SK-N-SH (cell line): Measurements from ENCODE around the gene PRKN. TPM values are rescaled to one million over a fixed set of nuclear protein-coding genes. Genes with fewer than 3 reads are reported as not detected.
A peak's percentile ranks its signal among the peaks of the same experiment; 100 is the strongest.

Experiments
- CTCF ChIA-PET: fragments of 300-600, 350-600 bp; formaldehyde crosslinking; extraction: SDS; loops from one replicate; lab custom pipeline; 2021; lab: Yijun Ruan, JAX
- POLR2A ChIA-PET: fragments of 350-600 bp; sonication (Branson Sonifier 250); formaldehyde crosslinking; extraction: SDS; loops from one replicate; lab custom pipeline; 2020; ENCODE audit warnings: antibody characterized with exemption, inconsistent platforms; lab: Yijun Ruan, JAX
- DNase-seq: peaks from one replicate; pipeline ENCODE4 v3.0.0; 2012
- H2AFZ ChIP-seq: fragments of 200-600 bp; sonication (generic); 2 replicates; pipeline ENCODE4 v1.8.1; 2016; ENCODE audit warnings: antibody characterized with exemption, mild to moderate bottlenecking, low read depth
- H3F3A ChIP-seq: fragments of 200-600 bp; sonication (generic); replicated peaks from 2 replicates; pipeline ENCODE3; 2016; ENCODE audit warnings: antibody characterized with exemption, mild to moderate bottlenecking; ENCODE audit not compliant: insufficient read depth
- H3K27ac ChIP-seq, 2 experiments: fragments of 200-500 bp in 1 of 2; fragments of 200-600 bp in 1 of 2; sonication (Bioruptor generic) in 1 of 2; sonication (generic), shearing (Covaris generic) in 1 of 2; 2 replicates each; pipeline versions ENCODE4 v1.5.1 to v1.6.1; 2014 to 2016; ENCODE audit warnings: low read depth in 2 of 2, inconsistent platforms in 1 of 2, low read length in 1 of 2, mild to moderate bottlenecking in 1 of 2, mixed read lengths in 1 of 2
- H3K27me3 ChIP-seq: fragments of 200-600 bp; sonication (generic), shearing (Covaris generic); 2 replicates; pipeline ENCODE4 v1.6.1; 2016; ENCODE audit warnings: mixed run types; ENCODE audit not compliant: insufficient read depth
- H3K36me3 ChIP-seq, 2 experiments: fragments of 200-500 bp in 1 of 2; fragments of 200-600 bp in 1 of 2; sonication (Bioruptor generic) in 1 of 2; sonication (generic) in 1 of 2; replicated peaks in 1 of 2; 2 replicates each; pipeline versions ENCODE3 to v1.5.1; 2014 to 2016; ENCODE audit warnings: low read length in 1 of 2, mild to moderate bottlenecking in 1 of 2; ENCODE audit not compliant: insufficient read depth in 2 of 2, control insufficient read depth in 1 of 2
- H3K4me1 ChIP-seq, 2 experiments: fragments of 200-500 bp in 1 of 2; fragments of 200-600 bp in 1 of 2; sonication (Bioruptor generic) in 1 of 2; sonication (generic), shearing (Covaris generic) in 1 of 2; 2 replicates each; pipeline versions ENCODE4 v1.5.1 to v1.6.1; 2014 to 2016; ENCODE audit warnings: low read depth in 1 of 2, low read length in 1 of 2, mixed run types in 1 of 2; ENCODE audit not compliant: insufficient read depth in 2 of 2, control insufficient read depth in 1 of 2
- H3K4me2 ChIP-seq: fragments of 200-600 bp; sonication (generic), shearing (Covaris generic); 2 replicates; pipeline ENCODE4 v1.6.1; 2017; ENCODE audit warnings: mixed run types
- H3K4me3 ChIP-seq, 2 experiments: fragments of 200-500 bp in 1 of 2; fragments of 200-600 bp in 1 of 2; sonication (Bioruptor generic) in 1 of 2; sonication (generic), shearing (Covaris generic) in 1 of 2; 2 replicates each; pipeline versions ENCODE4 v1.5.1 to v1.8.1; 2014 to 2016; ENCODE audit warnings: low read depth in 2 of 2, inconsistent platforms in 1 of 2, low read length in 1 of 2, mild to moderate bottlenecking in 1 of 2, mixed read lengths in 1 of 2, moderate library complexity in 1 of 2
- H3K79me2 ChIP-seq: fragments of 200-600 bp; sonication (generic); 2 replicates; pipeline ENCODE4 v1.8.1; 2017; ENCODE audit warnings: mild to moderate bottlenecking; ENCODE audit not compliant: insufficient read depth
- H3K9ac ChIP-seq: fragments of 200-600 bp; sonication (generic); 2 replicates; pipeline ENCODE4 v1.6.1; 2017; ENCODE audit warnings: mixed run types
- H3K9me2 ChIP-seq: fragments of 200-600 bp; sonication (generic); 2 replicates; pipeline ENCODE4 v1.6.1; 2017; ENCODE audit warnings: mixed run types
- H3K9me3 ChIP-seq: fragments of 200-600 bp; sonication (generic); 2 replicates; pipeline ENCODE4 v1.6.1; 2017; ENCODE audit warnings: mixed run types, mild to moderate bottlenecking, moderate library complexity
- H4K20me1 ChIP-seq: fragments of 200-600 bp; sonication (generic); 2 replicates; pipeline ENCODE4 v1.6.1; 2017; ENCODE audit warnings: mild to moderate bottlenecking, mixed run types; ENCODE audit not compliant: insufficient read depth
- ELF1 ChIP-seq: IDR thresholded peaks from 2 replicates; pipeline ENCODE4 v1.4.0; 2012
- EP300 ChIP-seq, 2 experiments: IDR thresholded peaks; 2 replicates each; pipeline versions ENCODE4 v1.4.0 to v1.6.1; 2012; ENCODE audit warnings: borderline replicate concordance in 1 of 2, low read depth in 1 of 2, low read length in 1 of 2
- EZH2phosphoT487 ChIP-seq: fragments of 200-600 bp; sonication (generic); IDR thresholded peaks from 2 replicates; pipeline ENCODE4 v1.6.1; 2017; ENCODE audit warnings: low read depth, mixed run types, mild to moderate bottlenecking, antibody characterized with exemption, moderate library complexity, borderline replicate concordance
- FOSL2 ChIP-seq: IDR thresholded peaks from 2 replicates; pipeline ENCODE4 v1.4.0; 2012; ENCODE audit warnings: low read depth, mild to moderate bottlenecking, moderate library complexity, borderline replicate concordance
- GABPA ChIP-seq: IDR thresholded peaks from 2 replicates; pipeline ENCODE4 v1.4.0; 2012; ENCODE audit warnings: low read depth, mild to moderate bottlenecking
- JUND ChIP-seq: IDR thresholded peaks from 2 replicates; pipeline ENCODE4 v1.4.0; 2012
- MXI1 ChIP-seq: IDR thresholded peaks from 2 replicates; pipeline ENCODE4 v1.6.1; 2012; ENCODE audit warnings: mild to moderate bottlenecking, low read depth, low read length, improper control_type of control experiment
- NFIC ChIP-seq: IDR thresholded peaks from 2 replicates; pipeline ENCODE4 v1.4.0; 2012; ENCODE audit warnings: borderline replicate concordance
- PBX3 ChIP-seq: IDR thresholded peaks from 2 replicates; pipeline ENCODE4; 2012
- RAD21 ChIP-seq: IDR thresholded peaks from 2 replicates; pipeline ENCODE4 v1.6.1; 2012; ENCODE audit warnings: mild to moderate bottlenecking, low read length
- SIN3A ChIP-seq: IDR thresholded peaks from 2 replicates; pipeline ENCODE4 v1.6.1; 2012; ENCODE audit warnings: low read depth, mild to moderate bottlenecking, low read length, moderate library complexity, borderline replicate concordance
- TEAD4 ChIP-seq: IDR thresholded peaks from 2 replicates; pipeline ENCODE4 v1.4.0; 2012; ENCODE audit warnings: mild to moderate bottlenecking, borderline replicate concordance; ENCODE audit not compliant: insufficient read depth
- USF1 ChIP-seq: IDR thresholded peaks from 2 replicates; pipeline ENCODE4 v1.4.0; 2012; ENCODE audit warnings: low read depth, borderline replicate concordance
- YY1 ChIP-seq: IDR thresholded peaks from 2 replicates; pipeline ENCODE4 v1.4.0; 2012; ENCODE audit warnings: low read depth, mild to moderate bottlenecking
- WGBS: methylation state at CpG from one replicate; pipeline ENCODE4 v1.1.6; 2017; ENCODE audit warnings: low lambda C conversion rate; 5-methylcytosine and 5-hydroxymethylcytosine counted together
- polyA plus RNA-seq, 3 experiments: library from polyadenylated mRNA; depleted of rRNA; stranded (reverse); fragments of >200 nt; gene quantifications; 2 replicates each; pipeline ENCODE4 v1.2.3, GENCODE V29; 2012
- TF ChIP-seq, protein P1 (sequence below): fragments of 150-350 bp; IDR thresholded peaks from 2 replicates; pipeline ENCODE4 v1.6.1; 2017; ENCODE audit warnings: antibody characterized with exemption, low read length, low read depth, borderline replicate concordance
- TF ChIP-seq, protein P2 (sequence below): fragments of 200-600 bp; sonication (generic); IDR thresholded peaks from 2 replicates; pipeline ENCODE4 v1.6.1; 2017; ENCODE audit warnings: antibody characterized with exemption, mild to moderate bottlenecking, moderate library complexity
- TF ChIP-seq, protein P3 (sequence below): IDR thresholded peaks from 2 replicates; pipeline ENCODE4 v1.6.1; 2012; ENCODE audit warnings: mild to moderate bottlenecking, low read depth, low read length, moderate library complexity
- TF ChIP-seq, protein P4 (sequence below): IDR thresholded peaks from 2 replicates; pipeline ENCODE4 v1.4.0; 2012; ENCODE audit warnings: low read depth

Gene PRKN
- polyA plus RNA-seq, 1 of the 3 experiments (the other 2 are of a cell fraction) = 0.76 TPM

- DNase-seq = no peak
- Histone ChIP-seq H3K27ac (peak overlapping the region in 1 of 2 experiments; percentile 77; a peak in 2 of 4 replicates), H2AFZ (no peak overlapping the region), H3K4me3 (no peak overlapping the region), H4K20me1 (no peaks in the 10 kb centered on the region), H3K36me3 (no peaks in the 10 kb centered on the region), H3K9me3 (no peaks in the 10 kb centered on the region), H3K4me1 (peaks cover 4 to 10% of the 10 kb centered on the region in 2 experiments; a peak in 2 of 4 replicates), H3K4me2 (no peak overlapping the region), H3K79me2 (no peaks in the 10 kb centered on the region), H3F3A (peaks cover 20% of the 10 kb centered on the region), H3K9ac (no peak overlapping the region), H3K9me2 (no peaks in the 10 kb centered on the region), H3K27me3 (no peaks in the 10 kb centered on the region)
- WGBS = 82% methylated on average over 7 of the region's 7 CpGs
- ChIA-PET POLR2A (no interaction called here), CTCF (interaction anchor here (6.8 kb wide), 1 partner anchor 18 kb away, joined by 41 read pairs; no protein-coding TSS in a partner anchor)
- TF ChIP-seq EZH2phosphoT487 = no peak
- TF ChIP-seq GABPA = no peak
Measured at GRCh38 chr6:161436106-161436876, 1291.3 kb downstream of the PRKN start.

- Histone ChIP-seq H3K79me2 (no peaks in the 10 kb centered on the region), H4K20me1 (no peaks in the 10 kb centered on the region), H3K9me3 (no peaks in the 10 kb centered on the region), H3K9ac (peak overlapping the region; percentile 55; the same call in 1 of the 2 replicates), H3K36me3 (no peaks in the 10 kb centered on the region), H3K4me2 (peak overlapping the region; percentile 63; the same call in 1 of the 2 replicates), H3K27me3 (no peaks in the 10 kb centered on the region), H3K9me2 (no peaks in the 10 kb centered on the region), H3F3A (peaks cover 20% of the 10 kb centered on the region), H3K27ac (peak overlapping the region; percentile 65 to 97; a peak in 3 of 4 replicates), H3K4me1 (peaks cover 4 to 10% of the 10 kb centered on the region in 2 experiments; a peak in 2 of 4 replicates), H2AFZ (no peak overlapping the region), H3K4me3 (peak overlapping the region in 1 of 2 experiments; percentile 10; a peak in 2 of 4 replicates)
- ChIA-PET CTCF (no interaction called here), POLR2A (no interaction called here)
- DNase-seq = no peak
- WGBS = 15% methylated on average over 1 of the region's 1 CpG
- TF ChIP-seq MXI1 = no peak
- TF ChIP-seq RAD21 = no peak
- TF ChIP-seq, protein P1, sequence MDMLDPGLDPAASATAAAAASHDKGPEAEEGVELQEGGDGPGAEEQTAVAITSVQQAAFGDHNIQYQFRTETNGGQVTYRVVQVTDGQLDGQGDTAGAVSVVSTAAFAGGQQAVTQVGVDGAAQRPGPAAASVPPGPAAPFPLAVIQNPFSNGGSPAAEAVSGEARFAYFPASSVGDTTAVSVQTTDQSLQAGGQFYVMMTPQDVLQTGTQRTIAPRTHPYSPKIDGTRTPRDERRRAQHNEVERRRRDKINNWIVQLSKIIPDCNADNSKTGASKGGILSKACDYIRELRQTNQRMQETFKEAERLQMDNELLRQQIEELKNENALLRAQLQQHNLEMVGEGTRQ = no peak
- TF ChIP-seq, protein P2, sequence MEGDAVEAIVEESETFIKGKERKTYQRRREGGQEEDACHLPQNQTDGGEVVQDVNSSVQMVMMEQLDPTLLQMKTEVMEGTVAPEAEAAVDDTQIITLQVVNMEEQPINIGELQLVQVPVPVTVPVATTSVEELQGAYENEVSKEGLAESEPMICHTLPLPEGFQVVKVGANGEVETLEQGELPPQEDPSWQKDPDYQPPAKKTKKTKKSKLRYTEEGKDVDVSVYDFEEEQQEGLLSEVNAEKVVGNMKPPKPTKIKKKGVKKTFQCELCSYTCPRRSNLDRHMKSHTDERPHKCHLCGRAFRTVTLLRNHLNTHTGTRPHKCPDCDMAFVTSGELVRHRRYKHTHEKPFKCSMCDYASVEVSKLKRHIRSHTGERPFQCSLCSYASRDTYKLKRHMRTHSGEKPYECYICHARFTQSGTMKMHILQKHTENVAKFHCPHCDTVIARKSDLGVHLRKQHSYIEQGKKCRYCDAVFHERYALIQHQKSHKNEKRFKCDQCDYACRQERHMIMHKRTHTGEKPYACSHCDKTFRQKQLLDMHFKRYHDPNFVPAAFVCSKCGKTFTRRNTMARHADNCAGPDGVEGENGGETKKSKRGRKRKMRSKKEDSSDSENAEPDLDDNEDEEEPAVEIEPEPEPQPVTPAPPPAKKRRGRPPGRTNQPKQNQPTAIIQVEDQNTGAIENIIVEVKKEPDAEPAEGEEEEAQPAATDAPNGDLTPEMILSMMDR = no peak
- TF ChIP-seq JUND = no peak
- TF ChIP-seq EP300 (IDR thresholded peaks at IDR 0.05; ENCODE audit: borderline replicate concordance in 1 of 2, low read depth in 1 of 2, low read length in 1 of 2) = no peak
- no peak for TF ChIP-seq SIN3A
- TF ChIP-seq YY1 = no peak
- TF ChIP-seq ELF1 = no peak
- no peak for TF ChIP-seq USF1
- no peak for TF ChIP-seq GABPA
- no peak for TF ChIP-seq TEAD4
- TF ChIP-seq EZH2phosphoT487 = no peak
- TF ChIP-seq NFIC = no peak
- TF ChIP-seq, protein P3, sequence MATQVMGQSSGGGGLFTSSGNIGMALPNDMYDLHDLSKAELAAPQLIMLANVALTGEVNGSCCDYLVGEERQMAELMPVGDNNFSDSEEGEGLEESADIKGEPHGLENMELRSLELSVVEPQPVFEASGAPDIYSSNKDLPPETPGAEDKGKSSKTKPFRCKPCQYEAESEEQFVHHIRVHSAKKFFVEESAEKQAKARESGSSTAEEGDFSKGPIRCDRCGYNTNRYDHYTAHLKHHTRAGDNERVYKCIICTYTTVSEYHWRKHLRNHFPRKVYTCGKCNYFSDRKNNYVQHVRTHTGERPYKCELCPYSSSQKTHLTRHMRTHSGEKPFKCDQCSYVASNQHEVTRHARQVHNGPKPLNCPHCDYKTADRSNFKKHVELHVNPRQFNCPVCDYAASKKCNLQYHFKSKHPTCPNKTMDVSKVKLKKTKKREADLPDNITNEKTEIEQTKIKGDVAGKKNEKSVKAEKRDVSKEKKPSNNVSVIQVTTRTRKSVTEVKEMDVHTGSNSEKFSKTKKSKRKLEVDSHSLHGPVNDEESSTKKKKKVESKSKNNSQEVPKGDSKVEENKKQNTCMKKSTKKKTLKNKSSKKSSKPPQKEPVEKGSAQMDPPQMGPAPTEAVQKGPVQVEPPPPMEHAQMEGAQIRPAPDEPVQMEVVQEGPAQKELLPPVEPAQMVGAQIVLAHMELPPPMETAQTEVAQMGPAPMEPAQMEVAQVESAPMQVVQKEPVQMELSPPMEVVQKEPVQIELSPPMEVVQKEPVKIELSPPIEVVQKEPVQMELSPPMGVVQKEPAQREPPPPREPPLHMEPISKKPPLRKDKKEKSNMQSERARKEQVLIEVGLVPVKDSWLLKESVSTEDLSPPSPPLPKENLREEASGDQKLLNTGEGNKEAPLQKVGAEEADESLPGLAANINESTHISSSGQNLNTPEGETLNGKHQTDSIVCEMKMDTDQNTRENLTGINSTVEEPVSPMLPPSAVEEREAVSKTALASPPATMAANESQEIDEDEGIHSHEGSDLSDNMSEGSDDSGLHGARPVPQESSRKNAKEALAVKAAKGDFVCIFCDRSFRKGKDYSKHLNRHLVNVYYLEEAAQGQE = no peak
- TF ChIP-seq, protein P4, sequence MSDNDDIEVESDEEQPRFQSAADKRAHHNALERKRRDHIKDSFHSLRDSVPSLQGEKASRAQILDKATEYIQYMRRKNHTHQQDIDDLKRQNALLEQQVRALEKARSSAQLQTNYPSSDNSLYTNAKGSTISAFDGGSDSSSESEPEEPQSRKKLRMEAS = no peak
- TF ChIP-seq FOSL2 = no peak
- no peak for TF ChIP-seq PBX3
Measured at GRCh38 chr6:161435748-161436070, 1291.9 kb downstream of the PRKN start.
